HK-2 (cell line): Measurements from ENCODE around the gene DOK6.
"Not testable (repeated sequence)": the region's sequence is repeated elsewhere in the genome, so short reads cannot be mapped to it uniquely, and the experiment has no call there.

Experiments
- DNase-seq: peaks from one replicate; pipeline ENCODE4 v3.0.0-alpha.2; 2018; ENCODE audit not compliant: unreplicated experiment

Gene DOK6

GRCh38 chr18:69870736-69871135, 470.0 kb downstream of the DOK6 start:
- no peak for DNase-seq

- no peak for DNase-seq
Observed at GRCh38 chr18:69871363-69871762, 470.7 kb downstream of the DOK6 start.

DNA sequence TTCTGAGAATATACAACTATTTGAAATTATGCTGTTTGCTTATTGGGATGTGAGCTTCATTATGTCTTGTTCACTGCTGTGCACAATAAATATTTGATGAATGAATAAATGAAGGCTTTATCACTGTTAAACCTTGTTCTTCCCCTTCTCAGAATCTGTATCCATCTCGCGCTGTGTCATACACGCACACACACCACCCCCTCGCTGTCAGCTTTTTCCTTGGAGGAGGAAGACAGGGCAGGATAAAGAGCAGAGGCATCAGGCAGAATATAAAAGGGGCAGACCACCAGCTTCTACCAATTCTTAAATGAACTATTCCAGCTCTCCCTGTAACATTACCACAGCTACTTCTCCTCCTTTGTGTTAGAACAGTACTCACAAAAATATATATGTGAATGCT, 472.0 kb downstream of the DOK6 start:
- DNase-seq = no peak

GRCh38 chr18:69874058-69874457, 473.4 kb downstream of the DOK6 start:
- DNase-seq = no peak

- no peak for DNase-seq
Observed at GRCh38 chr18:69876490-69876889, 475.8 kb downstream of the DOK6 start.

DNA sequence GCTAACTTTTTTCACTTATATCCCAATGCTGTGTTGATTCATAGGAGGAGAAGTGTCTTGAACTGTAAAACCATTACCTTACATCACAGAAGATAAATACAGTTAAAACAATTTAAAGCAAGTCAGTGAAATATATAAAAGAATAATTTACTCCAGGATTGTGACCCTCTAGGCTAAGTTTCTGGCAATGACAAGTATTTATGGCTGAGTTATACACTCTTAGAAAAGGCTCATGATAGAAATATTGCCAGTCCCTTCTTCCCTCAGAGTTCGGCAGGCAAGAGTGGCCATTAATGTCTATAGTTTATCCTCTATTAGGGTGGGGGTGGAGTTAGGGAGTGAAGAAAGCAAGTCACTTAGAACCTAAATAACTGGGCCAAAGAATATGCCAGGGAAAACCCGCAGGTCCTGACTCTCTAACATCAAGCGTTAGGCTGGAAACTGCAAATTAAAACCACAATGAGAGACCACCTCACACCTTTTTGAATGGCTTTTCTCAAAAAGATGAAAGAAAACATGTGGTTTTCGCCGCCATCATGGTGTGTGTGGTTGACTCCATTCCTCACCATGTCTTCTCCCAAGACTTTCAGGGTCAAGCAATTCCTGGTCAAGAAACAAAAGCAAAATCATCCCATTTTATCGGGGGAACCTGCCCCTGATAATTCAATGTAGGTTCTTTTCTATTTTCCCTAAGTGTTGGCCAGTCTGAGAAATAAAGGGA, 477.7 kb downstream of the DOK6 start:
- DNase-seq = no peak

DNA sequence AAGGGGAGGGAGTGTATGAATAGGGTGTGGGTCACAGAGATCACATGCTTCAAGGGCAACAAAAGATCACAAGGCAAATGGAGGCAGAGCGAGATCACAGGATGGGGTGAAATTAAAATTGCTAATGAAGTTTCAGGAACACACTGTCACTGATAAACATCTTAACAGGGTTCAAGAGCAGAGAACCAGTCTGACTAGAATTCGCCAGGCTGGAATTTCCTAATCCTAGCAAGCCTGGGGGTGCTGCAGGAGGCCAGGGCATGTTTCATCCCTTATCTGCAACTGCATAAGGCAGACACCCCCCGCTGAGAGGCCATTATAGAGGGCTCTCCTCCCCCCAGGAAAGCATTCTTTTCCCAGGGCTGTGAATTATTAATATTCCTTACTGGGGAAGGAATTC, 478.4 kb downstream of the DOK6 start:
- not testable (repeated sequence) for DNase-seq

GRCh38 chr18:69880083-69880482, 479.4 kb downstream of the DOK6 start:
- no peak for DNase-seq

DNA sequence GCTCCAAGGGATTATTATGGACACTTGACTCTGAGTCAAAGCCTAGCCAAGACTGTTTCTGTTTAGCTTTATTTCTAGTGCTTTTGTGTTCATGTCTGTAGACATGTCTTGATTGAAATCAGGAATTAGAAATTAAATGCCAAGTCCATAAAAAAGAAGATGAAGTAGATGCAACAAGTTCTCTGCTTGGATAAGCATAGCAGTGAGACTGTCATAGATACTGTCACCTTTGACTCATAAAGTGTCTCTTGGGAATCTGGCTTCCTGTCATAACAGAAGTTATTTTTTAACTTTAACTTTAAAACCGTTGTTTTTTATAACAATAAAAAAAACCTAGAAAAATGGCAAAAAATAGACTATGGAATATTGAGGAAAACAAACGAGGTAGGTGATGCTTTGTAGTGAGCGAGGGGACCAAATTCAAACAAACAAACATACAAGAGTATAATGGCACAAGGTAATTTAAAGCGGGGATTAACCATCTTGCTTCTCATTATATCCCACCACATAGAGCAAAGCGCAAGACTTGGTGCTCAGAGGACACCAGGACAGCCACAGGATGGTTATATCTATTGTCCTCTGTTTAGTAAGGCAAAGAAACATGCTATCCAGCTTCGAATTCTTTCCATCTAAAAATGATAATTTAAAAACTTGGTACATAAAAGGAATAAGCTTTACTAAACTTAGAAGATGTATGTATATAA, 482.4 kb downstream of the DOK6 start:
- DNase-seq = no peak

DNA sequence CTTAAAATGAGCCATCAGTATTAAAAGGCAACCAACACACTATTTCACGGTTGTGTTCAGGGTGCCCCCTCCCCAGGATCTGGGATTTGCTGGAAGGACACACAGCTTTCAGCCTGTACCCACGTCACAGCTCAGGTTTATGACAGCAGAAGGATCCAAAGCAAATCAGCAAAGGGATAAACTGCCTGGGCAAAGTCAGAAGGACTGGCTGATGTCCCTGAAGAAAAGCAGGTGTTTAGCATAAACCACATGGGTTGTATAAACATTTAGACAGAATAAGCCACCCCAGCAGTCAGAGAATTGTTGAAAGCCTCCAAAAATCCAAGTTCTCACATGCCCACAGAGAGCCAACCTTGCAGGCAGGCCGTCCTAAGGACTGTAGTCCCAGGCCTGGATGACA, 483.1 kb downstream of the DOK6 start:
- no peak for DNase-seq

- no peak for DNase-seq
Observed at GRCh38 chr18:69885355-69885754, 484.7 kb downstream of the DOK6 start.

- no peak for DNase-seq
Observed at GRCh38 chr18:69885841-69886531, 485.3 kb downstream of the DOK6 start.

DNA sequence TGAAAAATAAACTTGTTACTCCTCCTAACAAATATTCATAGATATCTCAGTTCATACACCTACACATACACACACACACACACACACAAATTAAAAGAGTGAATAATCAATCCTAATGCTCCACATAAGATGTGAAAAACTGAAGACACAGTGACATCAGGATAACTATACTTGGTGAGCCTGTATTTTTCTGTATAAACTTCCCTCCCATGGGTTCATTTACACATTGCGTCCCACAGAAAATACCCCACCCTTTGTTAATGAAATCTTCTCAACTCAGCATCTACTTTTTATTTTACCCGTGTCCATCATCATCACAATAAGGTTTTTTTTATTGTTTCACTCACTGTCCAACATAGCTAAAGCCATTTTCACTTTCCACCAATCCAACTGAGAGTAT, 486.6 kb downstream of the DOK6 start:
- DNase-seq = no peak

- DNase-seq = no peak
Observed at GRCh38 chr18:69889009-69889408, 488.3 kb downstream of the DOK6 start.

GRCh38 chr18:69890558-69890957, 489.9 kb downstream of the DOK6 start:
- no peak for DNase-seq

GRCh38 chr18:69894467-69894866, 493.8 kb downstream of the DOK6 start:
- DNase-seq = no peak

DNA sequence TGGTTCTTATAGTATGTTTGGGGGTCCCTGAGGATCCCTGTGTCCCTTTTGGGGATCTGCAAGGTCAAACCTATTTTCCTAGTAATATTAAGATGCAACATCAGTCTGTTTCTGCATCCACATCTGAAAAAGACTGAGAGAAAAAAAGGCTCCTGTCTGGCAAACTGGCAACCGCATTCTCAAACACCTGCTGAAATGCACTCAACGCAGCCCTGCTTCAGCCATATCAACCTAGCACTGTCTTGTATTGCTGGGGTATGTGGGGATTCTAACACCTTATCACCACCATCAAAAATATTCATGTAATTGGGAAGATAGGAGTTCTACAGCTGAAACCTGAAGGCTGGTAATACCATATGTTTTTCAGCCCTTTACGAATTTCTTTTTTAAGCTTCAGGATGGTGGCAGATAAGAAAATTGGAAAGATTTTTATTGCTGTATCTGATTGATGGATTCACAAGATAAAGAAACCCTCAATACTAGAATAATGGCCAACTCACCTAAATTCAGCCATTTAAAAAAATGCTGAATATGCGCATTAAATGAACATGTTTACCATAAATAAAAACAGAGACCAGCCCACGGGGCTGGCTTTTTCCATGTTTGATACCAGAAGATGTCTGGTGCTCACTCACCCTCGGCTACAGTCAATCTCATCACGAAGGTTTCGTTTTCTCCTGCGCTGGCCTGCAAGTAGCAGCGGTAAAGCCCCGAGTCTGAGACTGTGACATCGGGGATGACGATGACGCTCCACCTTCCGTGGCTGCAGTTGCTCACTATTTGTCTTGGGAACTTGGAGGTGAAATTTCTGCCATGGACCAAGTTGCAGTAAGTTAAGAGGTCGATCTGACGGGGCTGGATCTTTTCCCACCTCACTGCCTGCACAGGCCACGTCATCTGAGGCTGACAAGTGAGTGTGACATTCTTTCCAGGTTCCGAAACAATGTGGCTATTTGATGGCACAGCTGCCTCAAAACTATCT, 494.7 kb downstream of the DOK6 start:
- DNase-seq = no peak

DNA sequence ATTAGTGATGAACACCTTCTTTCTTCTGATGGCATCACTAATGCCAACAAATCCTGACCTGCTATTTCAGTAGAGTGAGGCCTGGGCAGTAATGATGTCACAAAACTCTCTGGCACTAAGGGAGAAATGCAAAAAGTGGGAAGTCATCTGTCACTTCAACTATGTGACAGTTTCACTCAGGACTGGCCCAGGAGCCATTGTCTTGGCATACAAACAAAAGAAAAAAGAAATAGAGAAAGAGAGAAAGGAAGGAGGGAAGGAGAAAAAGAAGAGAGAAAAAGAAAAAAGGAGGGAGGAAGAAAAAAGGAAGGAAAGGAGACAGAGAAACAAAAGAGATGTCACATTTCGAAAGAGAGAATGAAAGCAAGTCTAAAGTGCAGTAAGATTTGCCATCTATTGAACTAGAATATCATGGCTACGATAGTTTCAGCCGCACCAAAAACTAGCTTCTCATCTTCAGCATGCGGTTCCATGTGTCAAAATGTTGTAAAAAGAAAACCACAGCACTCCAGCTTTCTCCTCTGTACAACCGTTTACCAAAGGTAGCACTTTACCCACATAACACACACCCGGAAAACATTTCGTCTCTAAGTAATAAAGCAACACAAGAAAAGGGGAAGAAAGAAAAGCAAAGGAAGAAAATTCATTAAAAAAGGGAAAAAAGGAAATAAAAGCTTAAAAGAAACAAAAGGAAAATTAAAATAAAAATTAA, 496.9 kb downstream of the DOK6 start:
- no peak for DNase-seq

DNA sequence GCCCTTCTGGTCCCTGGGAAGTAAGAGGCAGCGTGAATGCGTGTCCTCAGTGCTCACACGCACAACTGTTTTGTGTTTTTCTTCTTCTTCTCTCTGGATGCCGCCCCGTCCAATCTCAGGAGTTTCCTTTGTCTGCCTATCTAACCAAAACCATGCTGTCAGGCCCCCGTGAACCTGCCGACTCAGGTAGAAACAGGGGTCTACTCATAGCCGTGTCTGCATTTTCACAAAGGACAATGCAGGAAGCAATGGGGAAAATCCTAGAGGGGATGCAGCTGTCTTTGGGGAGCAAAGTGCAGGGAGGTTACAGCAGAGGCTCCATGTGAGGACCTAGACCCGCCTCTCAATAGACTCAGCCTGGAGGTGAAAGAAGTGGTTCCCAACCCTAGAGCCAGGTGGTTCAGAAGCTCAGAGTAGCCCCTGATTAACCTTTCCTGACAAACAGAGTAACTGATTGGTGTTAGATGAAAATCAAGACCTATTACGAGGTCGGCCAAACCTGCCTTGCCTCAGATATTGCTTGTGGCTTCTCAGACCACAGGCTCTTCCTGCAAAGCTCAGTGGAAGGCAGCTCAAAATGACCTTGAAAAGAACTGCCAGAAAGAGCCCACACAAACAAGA, 497.7 kb downstream of the DOK6 start:
- DNase-seq = no peak
